A549 treated with DMSO at 1 μM for 4 hours (cell line): Measurements from ENCODE around the gene GFRA3. TPM values are rescaled to one million over a fixed set of nuclear protein-coding genes. Genes with fewer than 3 reads are reported as not detected.

ENCODE experiments used
- total RNA-seq: library from RNA; stranded (reverse); fragments of 200-300 nt; extraction: Qiagen RNA extraction; gene quantifications from 5 replicates; pipeline ENCODE4 v1.2.3, GENCODE V29; 2022; ENCODE audit warnings: low read depth

The GFRA3 gene, protein sequence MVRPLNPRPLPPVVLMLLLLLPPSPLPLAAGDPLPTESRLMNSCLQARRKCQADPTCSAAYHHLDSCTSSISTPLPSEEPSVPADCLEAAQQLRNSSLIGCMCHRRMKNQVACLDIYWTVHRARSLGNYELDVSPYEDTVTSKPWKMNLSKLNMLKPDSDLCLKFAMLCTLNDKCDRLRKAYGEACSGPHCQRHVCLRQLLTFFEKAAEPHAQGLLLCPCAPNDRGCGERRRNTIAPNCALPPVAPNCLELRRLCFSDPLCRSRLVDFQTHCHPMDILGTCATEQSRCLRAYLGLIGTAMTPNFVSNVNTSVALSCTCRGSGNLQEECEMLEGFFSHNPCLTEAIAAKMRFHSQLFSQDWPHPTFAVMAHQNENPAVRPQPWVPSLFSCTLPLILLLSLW
- total RNA-seq, result 0.05 to 0.10 TPM (median 0.07 TPM) in 5 replicates

GRCh38 chr5:138274189-138274853 lies at the start of gene GFRA3:
GFRA3 (minus strand) TSS chr5:138274621; CDS start chr5:138274424, 197 bp downstream.

GRCh38 chr5:138213161-138214029 lies 61.0 kb downstream of the GFRA3 start, which contains the start of gene CDC23:
CDC23 (minus strand) TSS chr5:138213323; CDS start chr5:138213312, 11 bp downstream.

Other genes with a start within 250 kb of the GFRA3 start
- 12.8 to 19.2 TPM (median 14.1 TPM) in 5 replicates for gene FAM13B, start 241.5 kb downstream of the GFRA3 start, total RNA-seq
- gene WNT8A, start 190.6 kb downstream of the GFRA3 start, total RNA-seq, result not detected in 5 replicates
- not detected in 5 replicates for gene NME5, start 135.2 kb downstream of the GFRA3 start, total RNA-seq
- gene BRD8, start 96.0 kb downstream of the GFRA3 start, total RNA-seq, result 50.3 to 59.3 TPM (median 57.1 TPM) in 5 replicates
- gene KIF20A, start 95.5 kb downstream of the GFRA3 start, total RNA-seq, result 43.0 to 53.6 TPM (median 47.9 TPM) in 5 replicates
- 27.7 to 33.9 TPM (median 31.8 TPM) in 5 replicates for gene CDC23, start 61.3 kb downstream of the GFRA3 start, total RNA-seq
- gene CDC25C, start 57.2 kb upstream of the GFRA3 start, total RNA-seq, result 10.6 to 12.8 TPM (median 12.2 TPM) in 5 replicates
- gene FAM53C, start 63.6 kb upstream of the GFRA3 start, total RNA-seq, result 22.4 to 24.1 TPM (median 23.7 TPM) in 5 replicates
- gene KDM3B, start 78.1 kb upstream of the GFRA3 start, total RNA-seq, result 39.6 to 47.6 TPM (median 45.5 TPM) in 5 replicates
- gene REEP2, start 164.4 kb upstream of the GFRA3 start, total RNA-seq, result 5.4 to 7.7 TPM (median 7.0 TPM) in 5 replicates
- gene EGR1, start 190.9 kb upstream of the GFRA3 start, total RNA-seq, result 7.2 to 14.2 TPM (median 11.2 TPM) in 5 replicates